Nephron progenitor cell (in vitro differentiated cells): ENCODE results near the gene NFIX.
"Not testable (repeated sequence)": the region's sequence is repeated elsewhere in the genome, so short reads cannot be mapped to it uniquely, and the experiment has no call there.

Experiments used
- DNase-seq: peaks from one replicate; pipeline ENCODE4 v3.0.0; 2021
- H3K27ac Mint-ChIP-seq: 2 replicates; pipeline ENCODE4 v1.8.0; 2021; ENCODE audit warnings: mild to moderate bottlenecking, moderate library complexity, mixed read lengths
- H3K27me3 Mint-ChIP-seq: 2 replicates; pipeline ENCODE4 v1.8.0; 2021; ENCODE audit warnings: mild to moderate bottlenecking, low read depth, mixed read lengths; ENCODE audit not compliant: poor library complexity
- H3K36me3 Mint-ChIP-seq: 2 replicates; pipeline ENCODE4 v1.8.0; 2021; ENCODE audit warnings: low read depth, mixed read lengths
- H3K4me1 Mint-ChIP-seq: 2 replicates; pipeline ENCODE4 v1.8.0; 2021; ENCODE audit warnings: mixed read lengths
- H3K4me3 Mint-ChIP-seq: 2 replicates; pipeline ENCODE4 v1.8.0; 2021; ENCODE audit warnings: mild to moderate bottlenecking, moderate library complexity, mixed read lengths
- H3K9me3 Mint-ChIP-seq: 2 replicates; pipeline ENCODE4 v1.8.0; 2021; ENCODE audit warnings: mild to moderate bottlenecking, moderate library complexity, mixed read lengths
- TF ChIP-seq, protein P1 (sequence below): fragments of 200-600 bp; sonication (generic); IDR thresholded peaks from 2 replicates; pipeline ENCODE4 v1.5.0; 2021; ENCODE audit warnings: antibody characterized with exemption

The NFIX gene

GRCh38 chr19:12970070-12970820 lies 25.0 kb upstream of the NFIX start:
- TF ChIP-seq, protein P1, sequence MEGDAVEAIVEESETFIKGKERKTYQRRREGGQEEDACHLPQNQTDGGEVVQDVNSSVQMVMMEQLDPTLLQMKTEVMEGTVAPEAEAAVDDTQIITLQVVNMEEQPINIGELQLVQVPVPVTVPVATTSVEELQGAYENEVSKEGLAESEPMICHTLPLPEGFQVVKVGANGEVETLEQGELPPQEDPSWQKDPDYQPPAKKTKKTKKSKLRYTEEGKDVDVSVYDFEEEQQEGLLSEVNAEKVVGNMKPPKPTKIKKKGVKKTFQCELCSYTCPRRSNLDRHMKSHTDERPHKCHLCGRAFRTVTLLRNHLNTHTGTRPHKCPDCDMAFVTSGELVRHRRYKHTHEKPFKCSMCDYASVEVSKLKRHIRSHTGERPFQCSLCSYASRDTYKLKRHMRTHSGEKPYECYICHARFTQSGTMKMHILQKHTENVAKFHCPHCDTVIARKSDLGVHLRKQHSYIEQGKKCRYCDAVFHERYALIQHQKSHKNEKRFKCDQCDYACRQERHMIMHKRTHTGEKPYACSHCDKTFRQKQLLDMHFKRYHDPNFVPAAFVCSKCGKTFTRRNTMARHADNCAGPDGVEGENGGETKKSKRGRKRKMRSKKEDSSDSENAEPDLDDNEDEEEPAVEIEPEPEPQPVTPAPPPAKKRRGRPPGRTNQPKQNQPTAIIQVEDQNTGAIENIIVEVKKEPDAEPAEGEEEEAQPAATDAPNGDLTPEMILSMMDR = no peak
- Mint-ChIP-seq H3K27ac (no peak overlapping the region), H3K4me1 (peaks cover 7% of the 10 kb centered on the region), H3K36me3 (no peaks in the 10 kb centered on the region), H3K27me3 (peaks cover 30% of the 10 kb centered on the region), H3K9me3 (no peaks in the 10 kb centered on the region), H3K4me3 (no peak overlapping the region)
- DNase-seq = no peak

DNA sequence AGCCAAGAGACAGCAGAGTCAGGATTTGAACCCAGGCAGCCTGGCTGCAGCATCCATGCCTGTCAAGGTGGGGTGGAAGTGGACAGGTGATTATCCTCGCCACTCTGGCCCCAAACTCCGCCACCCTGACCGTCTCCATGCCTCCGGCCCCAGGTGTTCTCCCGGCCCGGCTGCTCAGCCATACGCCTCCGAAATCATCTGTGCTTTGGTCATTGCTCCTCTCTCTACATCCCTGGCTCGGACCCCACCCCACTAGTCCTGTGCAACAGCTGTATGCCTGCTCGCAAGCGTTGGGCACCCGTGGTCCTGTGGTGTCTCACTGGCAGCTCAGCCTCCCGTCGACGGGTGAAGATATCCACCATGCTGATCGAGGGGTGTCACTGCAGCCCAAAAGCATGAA lies 22.0 kb upstream of the NFIX start:
- Mint-ChIP-seq H3K27ac (no peak overlapping the region), H3K27me3 (peaks cover 54% of the 10 kb centered on the region)

GRCh38 chr19:12974301-12975220 lies 20.7 kb upstream of the NFIX start:
- H3K36me3 Mint-ChIP-seq = no peaks in the 10 kb centered on the region
- TF ChIP-seq, protein P1 = no peak
- no peak overlapping the region for H3K4me3 Mint-ChIP-seq
- H3K9me3 Mint-ChIP-seq = no peaks in the 10 kb centered on the region
- DNase-seq = no peak
- H3K27me3 Mint-ChIP-seq = peaks cover 59% of the 10 kb centered on the region
- H3K27ac Mint-ChIP-seq = no peak overlapping the region
- peaks cover 6% of the 10 kb centered on the region for H3K4me1 Mint-ChIP-seq

More for the DNA sequence above, 22.0 kb upstream of the NFIX start:
- no peaks in the 10 kb centered on the region for H3K36me3 Mint-ChIP-seq
- TF ChIP-seq, protein P1 = no peak
- H3K4me1 Mint-ChIP-seq = peaks cover 6% of the 10 kb centered on the region
- no peak overlapping the region for H3K4me3 Mint-ChIP-seq
- no peak for DNase-seq
- H3K9me3 Mint-ChIP-seq = no peaks in the 10 kb centered on the region

- H3K36me3 Mint-ChIP-seq = no peaks in the 10 kb centered on the region
- DNase-seq = no peak
- H3K4me1 Mint-ChIP-seq = peaks cover 2% of the 10 kb centered on the region
- no peaks in the 10 kb centered on the region for H3K9me3 Mint-ChIP-seq
- H3K27ac Mint-ChIP-seq = no peak overlapping the region
- no peak overlapping the region for H3K4me3 Mint-ChIP-seq
- H3K27me3 Mint-ChIP-seq = peaks cover 57% of the 10 kb centered on the region
- TF ChIP-seq, protein P1 = no peak
Observed at GRCh38 chr19:12975221-12975741, 20.0 kb upstream of the NFIX start.

- not testable (repeated sequence) for H3K27ac Mint-ChIP-seq, H3K4me3 Mint-ChIP-seq
Observed at GRCh38 chr19:12976109-12976508, 19.2 kb upstream of the NFIX start.

DNA sequence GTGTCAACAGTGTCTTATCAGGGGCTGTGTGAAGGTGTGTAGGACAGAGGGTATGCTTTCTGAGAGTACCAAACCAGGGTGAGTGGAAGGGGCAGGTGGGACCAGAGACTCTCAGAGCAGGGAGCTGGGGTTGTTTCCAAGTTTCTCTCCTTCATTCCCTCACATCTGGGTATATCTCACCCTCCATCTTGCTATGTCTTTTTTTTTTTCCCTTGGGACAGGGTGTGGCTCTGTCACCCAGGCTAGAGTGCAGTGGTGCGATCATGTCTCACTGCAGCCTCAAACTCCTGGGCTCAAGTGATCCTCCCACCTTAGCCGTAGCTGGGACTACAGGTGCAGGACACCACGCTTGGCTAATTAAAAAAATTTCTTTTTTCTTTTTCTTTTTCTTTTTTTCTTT lies 15.3 kb upstream of the NFIX start:
- Mint-ChIP-seq H3K27me3 (peaks cover 36% of the 10 kb centered on the region), H3K4me3 (no peak overlapping the region), H3K36me3 (no peaks in the 10 kb centered on the region), H3K4me1 (no peaks in the 10 kb centered on the region), H3K9me3 (no peaks in the 10 kb centered on the region), H3K27ac (no peak overlapping the region)
- no peak for DNase-seq
- TF ChIP-seq, protein P1 = no peak

More at GRCh38 chr19:12976109-12976508, 19.2 kb upstream of the NFIX start:
- H3K9me3 Mint-ChIP-seq, DNase-seq, H3K36me3 Mint-ChIP-seq, H3K4me1 Mint-ChIP-seq: not testable (repeated sequence)
- peaks cover 54% of the 10 kb centered on the region for H3K27me3 Mint-ChIP-seq
